NCI-H2107 (cell line): ENCODE data around the gene TPM2.

Experiments used
- DNase-seq: peaks from one replicate; lab custom pipeline; 2025; lab: John Stamatoyannopoulos, UW

TPM2 gene

GRCh38 chr9:35679091-35679490, 10.6 kb downstream of the TPM2 start:
- DNase-seq = no peak

GRCh38 chr9:35675732-35676392, 13.9 kb downstream of the TPM2 start:
- no peak for DNase-seq

- DNase-seq = no peak
Measured at GRCh38 chr9:35675204-35675603, 14.5 kb downstream of the TPM2 start.

DNA sequence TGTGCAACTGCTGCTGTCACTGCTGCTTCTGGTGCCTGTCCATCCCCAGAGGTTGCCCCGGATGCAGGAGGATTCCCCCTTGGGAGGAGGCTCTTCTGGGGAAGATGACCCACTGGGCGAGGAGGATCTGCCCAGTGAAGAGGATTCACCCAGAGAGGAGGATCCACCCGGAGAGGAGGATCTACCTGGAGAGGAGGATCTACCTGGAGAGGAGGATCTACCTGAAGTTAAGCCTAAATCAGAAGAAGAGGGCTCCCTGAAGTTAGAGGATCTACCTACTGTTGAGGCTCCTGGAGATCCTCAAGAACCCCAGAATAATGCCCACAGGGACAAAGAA, 15.7 kb downstream of the TPM2 start:
- DNase-seq = no peak

DNA sequence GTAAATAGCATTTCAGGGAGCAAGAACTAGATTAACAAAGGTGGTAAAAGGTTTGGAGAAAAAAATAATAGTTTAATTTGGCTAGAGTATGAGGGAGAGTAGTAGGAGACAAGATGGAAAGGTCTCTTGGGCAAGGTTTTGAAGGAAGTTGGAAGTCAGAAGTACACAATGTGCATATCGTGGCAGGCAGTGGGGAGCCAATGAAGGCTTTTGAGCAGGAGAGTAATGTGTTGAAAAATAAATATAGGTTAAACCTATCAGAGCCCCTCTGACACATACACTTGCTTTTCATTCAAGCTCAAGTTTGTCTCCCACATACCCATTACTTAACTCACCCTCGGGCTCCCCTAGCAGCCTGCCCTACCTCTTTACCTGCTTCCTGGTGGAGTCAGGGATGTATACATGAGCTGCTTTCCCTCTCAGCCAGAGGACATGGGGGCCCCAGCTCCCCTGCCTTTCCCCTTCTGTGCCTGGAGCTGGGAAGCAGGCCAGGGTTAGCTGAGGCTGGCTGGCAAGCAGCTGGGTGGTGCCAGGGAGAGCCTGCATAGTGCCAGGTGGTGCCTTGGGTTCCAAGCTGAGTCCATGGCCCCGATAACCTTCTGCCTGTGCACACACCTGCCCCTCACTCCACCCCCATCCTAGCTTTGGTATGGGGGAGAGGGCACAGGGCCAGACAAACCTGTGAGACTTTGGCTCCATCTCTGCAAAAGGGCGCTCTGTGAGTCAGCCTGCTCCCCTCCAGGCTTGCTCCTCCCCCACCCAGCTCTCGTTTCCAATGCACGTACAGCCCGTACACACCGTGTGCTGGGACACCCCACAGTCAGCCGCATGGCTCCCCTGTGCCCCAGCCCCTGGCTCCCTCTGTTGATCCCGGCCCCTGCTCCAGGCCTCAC, 16.3 kb downstream of the TPM2 start, which contains the start of gene CA9:
CA9 (plus strand) TSS at position 797 of the 893 bp plus-strand sequence; CDS start at position 829, 32 bp downstream.
- DNase-seq = no peak

DNA sequence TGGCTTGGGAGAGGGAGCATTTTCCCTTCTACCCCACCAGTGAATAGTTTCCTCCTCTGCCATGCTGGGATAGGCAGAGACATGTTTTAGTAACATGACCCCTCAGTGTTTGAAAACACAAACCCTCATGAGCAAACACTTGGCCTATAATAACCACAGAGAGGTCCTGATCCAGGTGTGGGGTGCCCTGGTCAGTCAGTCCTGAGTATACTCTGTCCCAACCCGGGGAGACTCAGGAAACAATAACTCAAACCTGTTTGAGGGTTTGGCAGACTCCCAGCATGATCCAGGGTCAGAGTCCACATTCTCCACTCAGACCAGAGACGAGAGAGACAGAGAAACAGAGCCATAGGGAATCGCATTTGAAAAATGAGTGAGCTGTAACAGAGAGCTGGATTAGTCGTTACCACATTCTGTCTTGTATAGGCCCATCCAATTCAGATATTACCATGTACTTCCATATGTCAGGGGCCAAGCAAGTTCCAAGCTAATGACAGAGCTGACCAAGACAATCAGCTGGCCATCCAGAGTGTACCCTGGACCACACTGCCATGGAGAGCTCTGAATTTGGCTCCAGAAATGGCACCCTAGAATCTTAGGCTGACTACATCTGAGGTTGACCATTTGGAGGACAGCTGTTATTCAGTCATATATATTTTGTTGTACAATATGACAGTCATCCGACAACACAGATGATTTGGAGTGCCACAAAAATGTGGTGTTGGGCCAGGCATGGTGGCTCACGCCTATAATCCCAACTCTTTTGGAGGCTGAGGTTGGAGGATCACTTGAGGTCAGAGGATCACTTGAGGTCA, 20.2 kb downstream of the TPM2 start:
- no peak for DNase-seq

- DNase-seq = no peak
Measured at GRCh38 chr9:35667939-35668338, 21.8 kb downstream of the TPM2 start.

DNA sequence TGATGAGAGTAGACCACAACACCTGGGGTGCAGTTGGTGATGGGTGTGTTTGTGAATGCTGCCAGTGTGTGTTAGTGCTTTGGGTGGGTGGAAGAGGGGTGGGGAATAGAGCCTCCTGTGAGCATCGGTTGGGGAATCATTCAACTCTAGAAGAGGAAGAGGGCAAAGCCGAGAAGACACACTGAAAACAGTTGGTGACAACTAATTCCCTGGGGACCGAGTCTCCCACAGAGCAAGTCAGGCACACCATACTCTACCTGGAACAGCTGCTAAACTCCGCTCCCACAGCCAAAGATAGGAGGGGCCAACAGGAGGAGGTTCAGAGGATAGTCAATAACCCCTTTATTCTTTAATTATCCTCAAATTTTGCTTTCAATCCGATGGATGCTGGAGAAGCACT, 23.2 kb downstream of the TPM2 start:
- DNase-seq = no peak

- DNase-seq = no peak
Measured at GRCh38 chr9:35666045-35666444, 23.7 kb downstream of the TPM2 start.

- no peak for DNase-seq
Measured at GRCh38 chr9:35665471-35665818, 24.3 kb downstream of the TPM2 start.

DNA sequence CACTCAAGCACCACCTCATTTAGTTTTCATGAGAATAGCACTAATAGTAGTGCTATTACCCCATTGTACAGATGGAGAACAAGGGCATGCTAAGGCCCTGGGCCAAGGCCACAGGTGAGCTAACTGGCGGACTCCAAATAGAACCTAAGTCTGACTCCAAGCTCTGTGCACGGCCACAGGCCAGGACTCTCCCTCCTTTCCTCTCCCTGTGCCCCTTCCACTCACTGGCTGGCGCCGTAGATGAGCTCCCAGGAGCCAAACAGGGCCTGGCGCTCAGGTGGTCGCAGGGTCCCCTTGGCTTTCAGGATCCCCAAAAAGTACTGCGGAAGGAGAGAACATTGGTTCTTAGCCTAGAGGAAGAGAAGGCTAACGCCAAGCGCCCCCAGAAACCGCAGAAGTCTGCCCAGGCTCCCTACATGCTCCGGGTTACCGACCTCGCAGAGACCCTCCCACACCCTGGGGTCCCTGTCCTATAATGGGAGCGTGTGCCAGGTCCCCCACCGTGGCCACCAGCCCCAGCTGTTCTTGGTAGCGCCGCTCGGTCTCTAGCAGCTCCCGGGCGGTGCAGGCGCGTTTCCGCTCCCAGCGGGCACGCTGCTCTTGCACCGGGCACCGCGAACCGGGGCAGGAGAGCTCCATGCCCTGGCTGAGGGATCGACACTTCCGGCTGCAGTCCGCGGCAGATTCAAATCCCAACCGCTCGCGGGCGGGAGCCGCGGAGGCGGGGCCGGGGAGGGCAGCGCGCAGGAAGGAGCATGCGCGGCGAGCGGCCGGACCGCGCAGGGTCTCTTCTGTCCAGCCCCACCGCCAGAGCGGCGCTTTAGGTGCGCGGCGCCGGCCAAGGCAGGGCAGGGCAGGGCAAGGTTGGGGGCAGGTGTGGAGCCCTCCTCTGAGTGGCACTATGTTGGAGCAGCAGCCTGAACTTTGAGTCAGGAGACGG, 24.9 kb downstream of the TPM2 start, which contains the start of gene ARHGEF39:
ARHGEF39 (minus strand) TSS at position 665 of the 940 bp plus-strand sequence; CDS start at position 639, 26 bp downstream.
- DNase-seq = peak; percentile 43

- DNase-seq = no peak
Measured at GRCh38 chr9:35662437-35662836, 27.3 kb downstream of the TPM2 start.

DNA sequence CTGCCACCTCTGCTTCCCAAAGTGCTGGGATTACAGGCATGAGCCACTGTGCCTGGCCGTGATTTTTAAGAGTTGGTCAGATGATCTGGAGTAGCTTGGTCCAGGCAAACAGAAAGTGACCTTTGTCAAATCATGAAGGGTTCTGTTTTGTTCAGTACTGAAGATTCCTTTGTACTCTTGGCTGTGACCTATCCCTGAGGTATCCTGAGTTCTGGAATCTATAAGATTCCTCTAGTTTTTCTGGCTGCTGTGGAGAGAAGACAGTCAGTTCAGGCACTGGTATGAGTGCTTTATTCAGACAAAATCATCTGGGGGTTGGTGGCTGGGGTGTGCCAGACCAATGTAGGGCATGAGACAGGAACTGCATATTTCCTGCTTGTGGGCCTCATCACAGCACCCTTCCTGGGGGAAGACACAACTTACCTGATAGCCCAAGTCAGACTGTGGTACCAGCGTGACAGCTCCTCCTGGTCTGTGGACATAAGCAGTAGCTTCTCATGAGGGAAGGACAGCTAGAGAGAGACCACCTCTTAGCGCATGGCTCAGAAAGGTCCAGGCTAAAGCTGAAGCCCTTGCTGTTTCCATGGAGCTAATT, 27.9 kb downstream of the TPM2 start:
- DNase-seq = no peak

DNA sequence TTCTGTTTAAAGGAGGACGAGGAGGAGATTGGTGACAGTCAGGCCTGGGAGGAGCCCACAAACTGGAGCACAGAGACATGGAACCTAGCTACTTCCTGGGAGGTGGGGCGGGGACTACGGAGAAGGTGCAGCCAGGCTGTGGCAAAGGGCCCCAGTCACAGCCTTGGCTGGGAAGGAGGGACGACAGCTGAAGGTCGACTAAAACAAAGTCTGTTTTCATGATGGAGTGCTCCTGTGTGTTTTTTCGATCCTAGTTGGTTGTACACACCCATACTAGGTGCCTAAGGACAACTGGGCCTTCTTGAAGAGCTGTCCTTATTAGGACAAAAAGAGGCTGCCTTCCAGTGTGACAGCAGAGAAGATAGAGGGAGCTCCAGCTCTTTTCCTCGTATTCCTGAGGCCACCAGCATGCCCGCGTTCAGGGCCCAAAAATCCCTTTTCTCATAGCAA, 28.7 kb downstream of the TPM2 start:
- no peak for DNase-seq

DNA sequence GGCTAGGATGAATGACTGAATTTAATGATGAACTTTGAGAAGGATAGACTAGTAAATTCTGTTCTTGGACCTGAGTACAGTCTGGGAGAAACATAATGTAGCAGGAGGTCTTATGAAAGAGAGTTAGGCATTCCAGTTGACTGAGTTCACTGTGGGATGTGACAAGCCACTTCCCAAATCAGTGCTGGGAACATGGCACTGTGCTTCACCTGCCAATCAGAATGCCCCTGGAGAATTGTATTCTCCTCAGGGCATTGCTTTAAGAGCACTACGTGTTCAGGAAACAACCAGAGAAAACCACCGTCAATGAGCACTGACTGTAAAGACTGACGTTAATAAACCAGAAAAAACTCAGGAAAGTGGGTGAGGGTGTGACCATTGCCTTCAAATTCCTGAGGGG, 30.4 kb downstream of the TPM2 start:
- no peak for DNase-seq

DNA sequence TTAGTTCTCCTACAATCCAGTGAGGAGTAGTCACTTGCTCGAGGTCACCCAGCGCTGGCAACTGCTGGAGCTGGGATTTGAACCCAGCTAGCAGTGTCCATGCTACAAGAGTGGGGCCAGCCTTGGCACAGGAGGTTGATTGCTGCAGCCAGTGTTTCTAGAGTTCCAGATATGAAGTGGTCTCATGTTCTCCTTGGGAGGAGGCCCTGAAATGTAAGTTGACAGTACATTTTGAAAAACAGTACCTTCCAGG, 30.8 kb downstream of the TPM2 start:
- no peak for DNase-seq

DNA sequence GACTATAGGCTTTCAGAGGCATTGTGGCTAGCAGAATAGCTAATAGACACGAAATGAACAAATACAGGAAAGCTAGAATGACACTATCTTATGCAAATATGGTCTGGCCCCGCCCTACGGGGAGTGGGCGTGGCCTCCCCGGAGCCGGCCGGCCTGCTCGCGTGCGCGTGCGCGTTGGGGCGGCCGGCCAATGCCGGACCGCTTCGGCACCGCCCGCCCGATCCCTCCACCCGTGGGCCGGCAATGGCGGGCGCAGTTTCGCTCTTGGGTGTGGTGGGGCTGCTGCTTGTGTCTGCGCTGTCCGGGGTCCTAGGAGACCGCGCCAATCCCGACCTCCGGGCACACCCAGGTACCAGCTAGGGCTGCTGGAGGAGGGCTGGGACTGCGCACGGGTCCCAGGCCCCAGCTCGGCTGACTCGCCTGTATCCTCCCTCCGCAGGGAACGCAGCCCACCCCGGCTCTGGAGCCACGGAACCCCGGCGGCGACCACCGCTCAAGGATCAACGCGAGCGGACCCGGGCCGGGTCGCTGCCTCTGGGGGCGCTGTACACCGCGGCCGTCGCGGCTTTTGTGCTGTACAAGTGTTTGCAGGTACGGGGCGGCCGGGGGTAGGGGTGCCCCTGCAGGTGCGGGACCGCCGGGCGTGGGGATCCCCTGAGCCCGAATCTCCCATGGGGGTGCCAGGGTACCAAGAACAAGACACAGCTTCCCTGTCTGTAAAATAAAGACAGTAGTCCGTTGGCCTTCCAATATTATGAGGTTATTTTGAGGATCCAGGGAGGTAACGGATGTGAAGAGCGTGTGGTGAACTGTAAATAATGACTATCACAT, 31.4 kb downstream of the TPM2 start, which contains the start of gene CCDC107:
CCDC107 (plus strand) TSS at position 156 of the 831 bp plus-strand sequence; CDS start at position 244, 88 bp downstream.
- DNase-seq = peak; percentile 67

DNA sequence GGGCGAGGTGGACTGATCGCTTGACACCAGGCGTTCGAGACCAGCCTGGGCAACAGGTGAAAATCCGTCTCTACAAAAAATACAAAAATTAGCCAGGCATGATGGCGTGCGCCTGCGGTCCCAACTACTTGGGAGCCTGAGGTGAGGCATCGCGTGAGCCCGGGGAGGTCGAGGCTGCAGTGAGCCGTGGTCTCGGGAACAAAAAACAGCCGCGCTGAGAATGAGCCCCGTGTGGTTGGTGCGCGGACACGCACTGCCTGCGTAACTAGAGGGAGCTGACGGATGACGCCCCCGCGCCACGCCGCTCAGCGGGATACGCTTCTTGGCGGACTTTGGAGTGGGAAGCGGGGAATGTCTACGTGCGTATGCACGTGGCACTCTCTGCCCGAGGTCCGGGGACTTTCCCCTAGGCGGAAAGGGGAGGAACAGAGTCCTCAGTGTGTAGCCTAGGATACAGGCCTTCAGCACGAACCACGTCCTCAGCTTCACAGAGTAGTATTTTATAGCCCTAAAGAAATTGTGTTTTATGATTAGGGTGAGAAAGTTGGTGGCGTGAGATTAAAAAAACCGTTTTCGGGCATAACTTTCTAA, 32.1 kb downstream of the TPM2 start, which contains the start of gene RMRP:
RMRP (minus strand) TSS at position 474 of the 591 bp plus-strand sequence.
- peak; percentile 91 for DNase-seq

- no peak for DNase-seq
Measured at GRCh38 chr9:35656831-35657545, 32.7 kb downstream of the TPM2 start.
